ENCODE measurements around the gene TMEM132C.

The TMEM132C gene

GRCh38 chr12:128687851-128688250 lies 420.9 kb downstream of the TMEM132C start:
- TF ChIP-seq, protein P1, sequence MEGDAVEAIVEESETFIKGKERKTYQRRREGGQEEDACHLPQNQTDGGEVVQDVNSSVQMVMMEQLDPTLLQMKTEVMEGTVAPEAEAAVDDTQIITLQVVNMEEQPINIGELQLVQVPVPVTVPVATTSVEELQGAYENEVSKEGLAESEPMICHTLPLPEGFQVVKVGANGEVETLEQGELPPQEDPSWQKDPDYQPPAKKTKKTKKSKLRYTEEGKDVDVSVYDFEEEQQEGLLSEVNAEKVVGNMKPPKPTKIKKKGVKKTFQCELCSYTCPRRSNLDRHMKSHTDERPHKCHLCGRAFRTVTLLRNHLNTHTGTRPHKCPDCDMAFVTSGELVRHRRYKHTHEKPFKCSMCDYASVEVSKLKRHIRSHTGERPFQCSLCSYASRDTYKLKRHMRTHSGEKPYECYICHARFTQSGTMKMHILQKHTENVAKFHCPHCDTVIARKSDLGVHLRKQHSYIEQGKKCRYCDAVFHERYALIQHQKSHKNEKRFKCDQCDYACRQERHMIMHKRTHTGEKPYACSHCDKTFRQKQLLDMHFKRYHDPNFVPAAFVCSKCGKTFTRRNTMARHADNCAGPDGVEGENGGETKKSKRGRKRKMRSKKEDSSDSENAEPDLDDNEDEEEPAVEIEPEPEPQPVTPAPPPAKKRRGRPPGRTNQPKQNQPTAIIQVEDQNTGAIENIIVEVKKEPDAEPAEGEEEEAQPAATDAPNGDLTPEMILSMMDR (IDR thresholded peaks at IDR 0.05; ENCODE audit: low read depth, low read length, missing control alignments) = no peak
- DNase-seq (ENCODE audit: extremely low read depth, low read depth) = no peak
- no peak overlapping the region for H3K4me3 ChIP-seq (replicated peaks; ENCODE audit: low read depth, low read length)

DNA sequence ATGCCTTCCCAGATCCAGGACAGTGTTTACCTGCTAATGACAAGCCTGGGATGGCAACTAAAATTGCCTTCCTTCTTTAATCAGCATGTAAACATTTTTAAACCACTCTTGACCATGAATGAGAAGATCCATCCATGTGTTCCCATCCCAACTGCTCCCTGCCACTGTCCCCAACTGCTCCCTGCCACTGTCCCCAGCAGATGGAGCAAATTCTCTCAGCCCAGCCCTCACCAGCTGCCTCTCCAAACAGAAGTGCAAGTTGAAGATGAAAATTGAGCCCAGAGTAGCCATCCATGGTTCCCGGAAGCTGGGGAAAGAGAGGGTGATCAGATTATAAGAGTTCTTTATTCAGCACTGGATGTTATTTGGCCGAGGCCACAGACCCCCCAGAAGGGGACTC lies 423.7 kb downstream of the TMEM132C start:
- TF ChIP-seq, protein P1 (IDR thresholded peaks at IDR 0.05; ENCODE audit: low read depth, low read length, missing control alignments) = no peak
- no peak overlapping the region for H3K4me3 ChIP-seq (replicated peaks; ENCODE audit: low read depth, low read length)
- no peak for DNase-seq (ENCODE audit: extremely low read depth, low read depth)

GRCh38 chr12:128693115-128693514 lies 426.1 kb downstream of the TMEM132C start:
- no peak overlapping the region for H3K4me3 ChIP-seq (replicated peaks; ENCODE audit: low read depth, low read length)
- no peak for DNase-seq (ENCODE audit: extremely low read depth, low read depth)
- TF ChIP-seq, protein P1 (IDR thresholded peaks at IDR 0.05; ENCODE audit: low read depth, low read length, missing control alignments) = no peak

DNA sequence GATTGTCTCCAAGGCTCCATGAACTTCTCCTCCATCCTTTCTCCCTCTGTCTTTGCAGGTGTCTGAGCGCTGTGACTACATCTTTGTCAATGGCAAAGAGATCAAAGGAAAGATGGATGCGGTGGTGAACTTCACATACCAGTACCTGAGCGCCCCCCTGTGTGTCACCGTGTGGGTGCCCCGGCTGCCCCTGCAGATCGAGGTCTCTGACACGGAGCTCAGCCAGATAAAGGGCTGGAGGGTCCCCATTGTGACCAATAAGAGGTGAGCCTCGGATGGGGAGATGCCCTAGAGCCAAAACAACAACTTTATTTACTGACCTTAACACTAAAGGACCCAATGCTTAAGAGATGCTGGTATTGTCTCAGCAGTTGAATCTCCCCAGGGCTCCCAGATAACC lies 426.8 kb downstream of the TMEM132C start:
- TF ChIP-seq, protein P1 (IDR thresholded peaks at IDR 0.05; ENCODE audit: low read depth, low read length, missing control alignments) = no peak
- DNase-seq (ENCODE audit: extremely low read depth, low read depth) = no peak
- no peak overlapping the region for H3K4me3 ChIP-seq (replicated peaks; ENCODE audit: low read depth, low read length)

DNA sequence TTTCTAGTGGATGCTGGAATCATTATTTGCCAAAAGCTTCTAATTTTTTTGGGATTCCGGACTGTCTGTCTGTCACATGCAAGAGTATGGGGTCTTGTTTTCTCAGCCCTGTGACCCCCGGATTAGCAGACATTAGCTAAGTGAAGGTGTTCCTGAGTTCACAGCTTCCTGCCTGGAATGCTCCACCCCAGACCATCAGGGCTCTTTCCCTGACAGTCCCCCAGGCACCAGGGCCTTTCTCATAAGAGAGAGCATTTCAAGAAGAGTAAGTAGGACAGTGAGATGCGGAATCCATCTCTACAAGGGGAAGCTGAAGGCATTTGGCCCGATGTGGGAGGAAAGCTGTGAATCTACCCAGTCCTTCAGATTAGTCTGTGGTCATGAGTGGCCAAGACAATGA lies 427.5 kb downstream of the TMEM132C start:
- no peak for DNase-seq (ENCODE audit: extremely low read depth, low read depth)
- TF ChIP-seq, protein P1 (IDR thresholded peaks at IDR 0.05; ENCODE audit: low read depth, low read length, missing control alignments) = no peak
- H3K4me3 ChIP-seq (replicated peaks; ENCODE audit: low read depth, low read length) = no peak overlapping the region

- TF ChIP-seq, protein P1 (IDR thresholded peaks at IDR 0.05; ENCODE audit: low read depth, low read length, missing control alignments) = no peak
- H3K4me3 ChIP-seq (replicated peaks; ENCODE audit: low read depth, low read length) = no peak overlapping the region
- DNase-seq (ENCODE audit: extremely low read depth, low read depth) = no peak
Measured at GRCh38 chr12:128695697-128696096, 428.7 kb downstream of the TMEM132C start.

DNA sequence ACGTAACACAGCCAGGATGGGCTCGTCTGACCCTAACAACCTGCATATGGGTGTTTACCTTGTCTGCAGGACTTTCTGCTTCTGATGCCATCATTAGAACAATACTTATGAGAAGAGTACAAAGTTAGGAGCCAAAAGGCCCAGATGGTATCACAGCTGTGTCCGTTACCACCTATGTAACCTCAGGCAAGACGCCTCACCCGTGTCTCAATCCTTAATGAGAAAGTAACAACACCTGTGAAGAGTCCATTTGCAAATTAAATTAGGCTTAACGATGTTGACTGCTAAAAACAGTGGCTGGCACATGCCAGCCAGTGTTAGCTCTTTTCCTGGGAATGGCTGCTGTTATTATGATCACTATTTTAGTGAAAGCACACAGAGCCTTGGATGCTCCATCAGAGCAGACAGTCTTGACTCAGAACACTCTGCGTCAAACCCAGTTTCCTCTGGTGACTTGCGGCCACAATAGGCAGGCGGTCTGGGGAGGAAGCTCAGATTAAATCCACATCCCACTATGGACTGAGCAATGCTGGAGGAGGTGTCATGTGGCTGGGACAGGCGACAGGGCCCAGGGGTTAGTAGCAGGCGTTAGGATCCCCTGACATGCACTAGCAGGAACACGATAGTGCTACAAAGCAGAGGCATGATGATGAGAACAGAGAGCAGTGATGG lies 431.5 kb downstream of the TMEM132C start:
- no peak for DNase-seq (ENCODE audit: extremely low read depth, low read depth)
- TF ChIP-seq, protein P1 (IDR thresholded peaks at IDR 0.05; ENCODE audit: low read depth, low read length, missing control alignments) = no peak
- H3K4me3 ChIP-seq (replicated peaks; ENCODE audit: low read depth, low read length) = no peak overlapping the region

Data from HFF-Myc (cell line).